Left ventricle myocardium inferior (tissue), 1 donor: ENCODE measurements around the gene MAGI1. TPM values are rescaled to one million over a fixed set of nuclear protein-coding genes. Genes with fewer than 3 reads are reported as not detected.

Experiments
- DNase-seq: peaks from one replicate; pipeline ENCODE4 v3.0.0-alpha.2; 2020
- H3K27ac ChIP-seq: fragments of 200-600 bp; replicated peaks from 2 replicates; pipeline ENCODE4 v1.8.0; 2021
- H3K27me3 ChIP-seq: fragments of 200-600 bp; 2 replicates; pipeline ENCODE4 v1.8.0; 2021; ENCODE audit warnings: low read depth
- H3K36me3 ChIP-seq: fragments of 200-600 bp; 2 replicates; pipeline ENCODE4 v1.8.0; 2021
- H3K4me1 ChIP-seq: fragments of 200-600 bp; 2 replicates; pipeline ENCODE4 v1.8.0; 2021
- H3K4me3 ChIP-seq: fragments of 200-600 bp; 2 replicates; pipeline ENCODE4 v1.8.0; 2021; ENCODE audit warnings: mild to moderate bottlenecking, moderate library complexity
- H3K9me3 ChIP-seq: fragments of 200-600 bp; replicated peaks from 2 replicates; pipeline ENCODE4 v1.8.0; 2021
- intact Hi-C: fragments of 100-400 bp; cut with micrococcal nuclease; formaldehyde crosslinking; loops from one replicate; pipeline ENCODE4 v1.11.0; 2022
- total RNA-seq: library from RNA; stranded (reverse); fragmentation: NEBNext Ultra II Directional; extraction: Animal tissue kit (Norgen Biotek cat#: 25700); gene quantifications from one replicate; pipeline ENCODE4 v1.2.1, GENCODE V29; 2021
- TF ChIP-seq, protein P1 (sequence below): fragments of 200-600 bp; IDR thresholded peaks from 2 replicates; pipeline ENCODE4 v1.8.0; 2021; ENCODE audit warnings: antibody characterized with exemption, mild to moderate bottlenecking, borderline replicate concordance
- donor health status: DM: no; HTN: yes; CAD: no; lungs with severe emphysema.

The MAGI1 gene
- total RNA-seq, 1 donor from 2014 or later, result 36.6 TPM

DNA sequence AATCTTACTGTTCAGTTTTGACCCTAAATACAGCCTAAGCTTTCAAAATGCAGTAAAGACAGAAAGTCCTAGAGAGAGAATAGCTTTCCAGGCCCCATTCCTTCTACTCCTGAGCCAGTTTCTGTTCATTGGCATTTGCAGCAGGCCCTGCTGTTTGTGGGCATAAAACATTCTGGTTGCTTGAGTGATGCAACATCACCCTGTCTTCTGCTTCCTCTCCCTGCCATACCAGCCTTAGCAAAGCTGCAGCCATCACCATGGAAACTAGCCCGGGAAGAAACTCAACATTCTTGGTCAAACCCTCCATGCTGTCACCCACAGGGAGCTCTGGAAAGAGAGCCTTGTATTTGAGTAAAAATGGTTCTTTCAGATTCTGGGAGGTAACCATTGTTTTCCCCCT, 325.7 kb downstream of the MAGI1 start:
- Histone ChIP-seq H3K9me3 (no peaks in the 10 kb centered on the region), H3K4me1 (peaks cover 59% of the 10 kb centered on the region), H3K27me3 (no peaks in the 10 kb centered on the region), H3K27ac (no peak overlapping the region), H3K36me3 (no peaks in the 10 kb centered on the region), H3K4me3 (no peak overlapping the region)
- TF ChIP-seq, protein P1, sequence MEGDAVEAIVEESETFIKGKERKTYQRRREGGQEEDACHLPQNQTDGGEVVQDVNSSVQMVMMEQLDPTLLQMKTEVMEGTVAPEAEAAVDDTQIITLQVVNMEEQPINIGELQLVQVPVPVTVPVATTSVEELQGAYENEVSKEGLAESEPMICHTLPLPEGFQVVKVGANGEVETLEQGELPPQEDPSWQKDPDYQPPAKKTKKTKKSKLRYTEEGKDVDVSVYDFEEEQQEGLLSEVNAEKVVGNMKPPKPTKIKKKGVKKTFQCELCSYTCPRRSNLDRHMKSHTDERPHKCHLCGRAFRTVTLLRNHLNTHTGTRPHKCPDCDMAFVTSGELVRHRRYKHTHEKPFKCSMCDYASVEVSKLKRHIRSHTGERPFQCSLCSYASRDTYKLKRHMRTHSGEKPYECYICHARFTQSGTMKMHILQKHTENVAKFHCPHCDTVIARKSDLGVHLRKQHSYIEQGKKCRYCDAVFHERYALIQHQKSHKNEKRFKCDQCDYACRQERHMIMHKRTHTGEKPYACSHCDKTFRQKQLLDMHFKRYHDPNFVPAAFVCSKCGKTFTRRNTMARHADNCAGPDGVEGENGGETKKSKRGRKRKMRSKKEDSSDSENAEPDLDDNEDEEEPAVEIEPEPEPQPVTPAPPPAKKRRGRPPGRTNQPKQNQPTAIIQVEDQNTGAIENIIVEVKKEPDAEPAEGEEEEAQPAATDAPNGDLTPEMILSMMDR, result no peak
- intact Hi-C loops, result no loop called here
- no peak for DNase-seq

DNA sequence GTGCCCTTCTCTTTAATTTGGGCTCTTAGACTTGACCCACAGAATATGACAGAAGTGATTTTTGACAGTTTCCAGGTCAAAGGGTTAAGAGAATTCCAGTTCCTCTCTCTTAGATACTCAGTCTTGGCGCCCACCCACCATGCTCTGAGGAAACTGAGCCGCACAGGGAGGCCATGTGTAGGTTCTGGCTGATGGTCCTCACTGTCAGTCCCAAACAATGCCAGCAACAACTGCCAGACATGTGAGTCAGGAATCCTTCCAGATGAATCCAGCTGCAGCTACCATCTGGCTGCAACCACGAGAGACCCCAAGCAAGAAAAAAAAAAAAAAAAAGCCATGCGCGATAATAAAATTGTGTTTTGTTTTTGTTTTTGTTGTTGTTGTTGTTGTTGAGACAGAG, 326.6 kb downstream of the MAGI1 start:
- no peaks in the 10 kb centered on the region for H3K27me3 ChIP-seq
- no peak overlapping the region for H3K27ac ChIP-seq
- H3K9me3 ChIP-seq, result no peaks in the 10 kb centered on the region
- intact Hi-C loops, result no loop called here
- peaks cover 55% of the 10 kb centered on the region for H3K4me1 ChIP-seq
- no peak for DNase-seq
- TF ChIP-seq, protein P1, result no peak
- no peaks in the 10 kb centered on the region for H3K36me3 ChIP-seq
- no peak overlapping the region for H3K4me3 ChIP-seq

DNA sequence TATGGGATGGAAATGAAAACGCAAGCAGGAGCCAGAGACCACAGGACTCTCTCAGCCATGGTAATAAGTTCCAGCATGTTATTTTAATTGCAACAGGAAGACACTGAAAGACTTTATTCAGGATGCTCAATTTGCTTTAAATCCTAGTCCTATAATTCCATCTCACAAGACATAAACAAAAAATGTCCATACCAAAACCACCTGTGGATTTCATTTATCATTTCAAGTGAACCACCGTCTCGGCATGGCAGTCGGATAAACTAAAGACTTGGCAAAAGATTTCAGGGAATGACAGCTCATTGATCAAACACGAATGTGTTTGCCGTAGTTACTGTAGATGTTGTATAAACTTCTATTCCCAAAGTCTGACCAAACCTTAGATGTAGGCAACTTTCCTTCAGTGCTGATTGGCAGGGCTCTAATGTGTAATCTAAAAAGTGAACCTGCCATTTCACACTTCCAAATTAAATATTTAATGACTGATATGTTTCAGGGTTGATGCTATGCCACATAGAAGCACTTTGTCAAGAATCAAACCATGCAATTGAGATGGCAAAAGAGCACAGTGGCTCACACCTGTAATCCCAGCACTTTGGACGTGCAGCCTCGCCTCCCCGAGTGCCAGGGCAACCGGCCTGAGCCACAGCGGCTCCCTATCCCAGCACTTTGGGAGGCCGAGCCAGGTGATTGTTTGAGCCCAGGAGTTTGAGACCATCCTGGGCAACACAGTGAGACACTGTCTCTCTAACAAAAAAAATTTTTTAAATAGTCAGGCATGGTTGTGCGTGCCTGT, 331.7 kb downstream of the MAGI1 start:
- no peaks in the 10 kb centered on the region for H3K27me3 ChIP-seq
- H3K36me3 ChIP-seq, result no peaks in the 10 kb centered on the region
- intact Hi-C loops, result no loop called here
- H3K4me3 ChIP-seq, result no peak overlapping the region
- TF ChIP-seq, protein P1, result no peak
- DNase-seq, result no peak
- H3K9me3 ChIP-seq, result no peaks in the 10 kb centered on the region
- no peak overlapping the region for H3K27ac ChIP-seq
- peaks cover 11% of the 10 kb centered on the region for H3K4me1 ChIP-seq

DNA sequence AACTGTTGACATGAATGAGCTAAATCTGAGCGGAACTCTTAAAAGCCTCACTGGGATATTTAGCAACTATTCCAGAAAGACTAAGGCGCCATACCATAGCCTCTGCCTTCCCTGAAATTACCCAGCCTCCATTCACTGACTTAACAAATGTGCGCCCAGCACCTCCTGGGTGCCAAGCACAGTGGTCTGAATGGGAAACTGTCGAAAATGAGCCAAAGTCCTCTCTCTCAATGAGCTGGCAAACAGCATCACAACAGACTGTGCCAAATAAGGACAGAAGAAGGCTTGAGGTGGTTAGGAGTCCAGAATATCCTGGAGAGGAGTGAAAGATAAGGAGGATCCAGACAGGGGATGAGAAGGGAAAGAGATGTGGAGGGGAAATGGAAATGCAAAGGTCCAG, 332.4 kb downstream of the MAGI1 start:
- no peaks in the 10 kb centered on the region for H3K9me3 ChIP-seq
- H3K36me3 ChIP-seq, result no peaks in the 10 kb centered on the region
- DNase-seq, result no peak
- no peak overlapping the region for H3K27ac ChIP-seq
- TF ChIP-seq, protein P1, result no peak
- intact Hi-C loops, result no loop called here
- no peak overlapping the region for H3K4me3 ChIP-seq
- H3K27me3 ChIP-seq, result no peaks in the 10 kb centered on the region
- H3K4me1 ChIP-seq, result peaks cover 5% of the 10 kb centered on the region

DNA sequence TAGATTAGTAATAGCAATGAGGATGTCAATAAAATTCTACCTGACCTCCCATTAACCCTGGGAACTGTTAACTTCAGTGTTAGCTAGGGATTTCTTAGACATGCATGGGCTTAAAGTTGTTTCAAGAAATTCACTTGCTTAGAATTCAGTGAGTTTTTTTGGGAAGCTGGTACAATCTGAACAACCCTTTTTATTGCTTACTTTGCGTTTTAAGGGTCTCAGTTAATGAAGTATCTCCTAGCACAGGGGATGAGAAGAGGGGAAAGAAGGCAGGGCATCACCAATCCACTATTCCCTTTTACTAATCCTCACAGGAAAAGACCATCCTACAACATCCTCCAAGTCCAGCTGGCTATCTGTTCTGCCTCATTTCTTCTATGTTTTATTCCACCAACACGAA, 334.9 kb downstream of the MAGI1 start:
- Histone ChIP-seq H3K36me3 (no peaks in the 10 kb centered on the region), H3K27ac (no peak overlapping the region), H3K9me3 (no peaks in the 10 kb centered on the region), H3K4me3 (no peak overlapping the region), H3K27me3 (no peaks in the 10 kb centered on the region), H3K4me1 (no peaks in the 10 kb centered on the region)
- TF ChIP-seq, protein P1, result no peak
- DNase-seq, result no peak
- intact Hi-C loops, result no loop called here
